GM18861 (cell line): ENCODE results near the gene THRAP3.

Experiments used
- ATAC-seq: cut with Tn5 transposase; IDR thresholded peaks from one replicate; pipeline ENCODE4 v1.9.1; 2021; ENCODE audit not compliant: unreplicated experiment

THRAP3 gene

DNA sequence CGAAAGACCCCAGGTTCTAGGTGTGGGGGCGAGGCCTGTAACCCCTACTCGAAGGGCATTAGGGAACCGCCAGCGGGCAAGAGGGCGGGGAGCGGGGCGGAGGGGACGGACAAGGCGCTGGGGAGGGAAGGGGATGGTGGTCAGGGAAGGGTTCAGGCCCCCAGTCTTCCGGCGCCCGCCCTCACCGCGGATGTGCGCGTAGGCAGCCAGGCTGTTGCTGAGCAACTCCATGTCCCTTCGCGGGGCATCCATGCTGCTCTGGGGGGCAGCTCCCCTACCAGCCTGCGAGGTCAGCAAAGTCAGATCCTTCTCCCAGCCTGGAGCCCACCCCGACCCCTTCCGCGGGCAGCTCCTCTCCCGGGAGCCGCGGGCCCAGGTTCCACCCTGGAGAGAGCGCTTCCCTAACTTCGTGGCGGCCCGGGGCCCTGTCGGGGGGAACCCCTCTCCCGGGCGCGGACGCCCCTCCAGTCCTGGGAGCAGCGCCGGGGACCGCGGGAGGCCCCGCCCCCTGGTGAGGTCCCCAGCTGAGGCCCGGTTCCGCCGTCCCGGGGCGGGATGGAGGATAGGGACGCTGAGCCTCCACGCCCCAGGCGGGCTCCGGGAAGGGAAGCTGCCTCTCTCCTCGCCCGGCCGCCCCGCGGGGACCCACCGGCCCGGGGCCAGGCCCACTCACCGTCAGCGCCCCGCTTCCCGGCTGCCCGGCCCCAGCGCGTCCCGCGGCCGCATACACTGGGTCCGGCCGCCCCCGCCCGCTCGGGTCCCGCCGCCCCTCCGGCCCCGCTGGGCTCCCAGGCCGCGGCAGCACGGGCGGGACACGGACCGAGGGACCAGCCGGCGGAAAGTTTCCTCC, 98.8 kb downstream of the THRAP3 start:
- ATAC-seq: no peak

DNA sequence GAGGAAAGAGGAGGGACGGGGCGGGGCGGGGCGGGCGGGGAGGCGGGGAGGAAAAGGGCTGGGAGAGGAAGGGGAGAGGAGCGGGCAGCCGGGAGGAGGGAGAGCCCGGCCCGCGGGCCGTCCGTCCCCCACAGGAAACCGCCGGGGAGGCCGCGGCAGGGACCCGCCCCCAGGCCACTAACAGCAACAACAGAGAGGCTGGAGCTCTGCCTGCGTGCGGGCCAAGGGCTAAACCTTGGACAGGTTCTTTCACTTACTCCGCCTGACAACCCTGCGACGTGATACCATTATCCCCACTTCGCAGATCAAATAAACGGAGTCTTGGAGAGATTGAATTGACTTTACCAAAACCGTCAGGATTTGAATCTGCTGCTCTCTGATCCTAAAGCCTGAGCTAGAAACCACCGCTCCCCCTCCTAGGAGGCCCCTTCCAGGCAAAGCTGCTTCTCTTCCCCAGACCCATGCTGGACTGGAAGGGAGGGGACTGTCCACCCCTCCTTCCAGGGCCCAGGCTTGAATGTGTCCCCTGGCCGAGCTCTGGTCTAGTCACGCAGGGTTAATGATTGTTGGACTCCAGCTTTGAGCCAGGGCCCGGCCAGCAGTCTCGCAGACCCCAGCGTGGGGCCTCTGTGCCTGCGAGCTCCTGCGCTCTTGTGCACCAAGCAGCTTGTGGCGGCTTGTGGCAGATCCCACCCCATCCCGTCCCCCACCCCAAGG, 99.6 kb downstream of the THRAP3 start, which contains the start of gene EVA1B:
EVA1B (minus strand) TSS at position 10 of the 717 bp plus-strand sequence. CDS start 608 bp downstream, outside the sequence.
- no peak for ATAC-seq

DNA sequence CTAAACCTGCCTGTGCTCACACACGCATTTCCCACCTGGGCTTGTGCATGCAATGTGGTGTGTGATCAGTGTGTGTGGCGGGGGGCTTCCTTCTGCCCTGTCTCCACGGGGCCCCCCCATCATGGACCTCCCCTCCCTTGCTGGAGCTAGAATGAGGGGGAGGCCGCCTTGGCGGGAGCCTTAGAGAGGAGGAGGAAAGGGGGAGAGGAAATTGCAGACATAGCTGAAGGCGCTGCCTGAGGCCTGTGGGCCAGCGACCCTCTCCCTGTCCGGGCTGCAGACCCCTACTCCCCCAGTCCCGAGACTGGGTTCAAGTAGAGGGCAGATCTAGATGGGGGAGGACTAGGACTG, 100.1 kb downstream of the THRAP3 start:
- no peak for ATAC-seq

DNA sequence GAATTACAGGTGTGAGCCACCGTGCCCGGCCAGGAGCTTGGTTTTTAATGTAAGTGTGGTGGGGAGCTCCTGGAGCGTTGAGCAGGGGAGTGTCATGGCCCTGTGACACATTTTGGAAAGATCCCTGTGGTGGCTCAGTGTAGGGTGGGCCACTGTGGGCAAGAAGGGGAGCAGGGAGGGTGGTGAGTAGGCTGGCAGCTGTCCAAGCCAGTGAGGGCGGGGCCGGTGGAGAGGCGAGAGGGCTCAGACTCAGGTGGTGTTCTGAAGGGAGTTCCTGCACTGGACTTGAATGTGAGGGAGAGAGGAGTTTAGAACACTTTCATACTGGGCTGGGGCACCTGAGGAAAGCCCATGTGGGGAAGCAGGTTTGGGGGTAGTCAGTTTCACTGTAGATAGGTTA, 102.3 kb downstream of the THRAP3 start:
- no peak for ATAC-seq

DNA sequence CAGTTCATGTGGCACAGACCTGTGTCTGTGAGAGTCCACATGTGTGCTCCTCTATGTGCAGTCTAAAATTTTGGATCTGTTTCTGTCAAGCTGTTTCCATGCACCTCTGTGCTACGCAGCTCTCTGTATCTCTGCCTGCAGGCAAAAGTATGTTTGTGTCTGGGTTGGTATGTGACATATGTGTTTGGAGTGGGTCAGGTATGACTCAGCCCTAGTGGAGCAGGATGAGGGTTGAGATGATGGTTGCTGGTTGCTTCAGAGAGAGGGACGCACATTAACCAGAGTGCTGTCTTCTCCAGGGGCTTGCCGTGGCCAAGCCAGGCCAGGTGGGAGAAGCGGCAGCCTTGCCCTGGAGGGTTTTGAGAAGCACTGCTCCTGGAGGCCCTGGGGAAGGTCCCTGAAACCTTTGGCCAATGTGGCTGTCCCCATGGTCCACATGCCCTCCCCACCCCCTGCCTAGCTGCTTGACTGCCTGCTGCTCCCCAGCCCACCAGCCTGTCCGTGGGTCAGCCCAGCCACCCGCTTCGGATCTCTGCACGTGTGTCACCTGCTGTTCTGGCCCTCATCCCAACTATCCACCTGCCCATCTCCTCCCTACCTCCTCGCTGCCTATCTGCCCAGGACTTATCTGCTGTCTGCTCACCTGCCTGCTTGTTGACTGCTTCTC, 103.3 kb downstream of the THRAP3 start:
- no peak for ATAC-seq

DNA sequence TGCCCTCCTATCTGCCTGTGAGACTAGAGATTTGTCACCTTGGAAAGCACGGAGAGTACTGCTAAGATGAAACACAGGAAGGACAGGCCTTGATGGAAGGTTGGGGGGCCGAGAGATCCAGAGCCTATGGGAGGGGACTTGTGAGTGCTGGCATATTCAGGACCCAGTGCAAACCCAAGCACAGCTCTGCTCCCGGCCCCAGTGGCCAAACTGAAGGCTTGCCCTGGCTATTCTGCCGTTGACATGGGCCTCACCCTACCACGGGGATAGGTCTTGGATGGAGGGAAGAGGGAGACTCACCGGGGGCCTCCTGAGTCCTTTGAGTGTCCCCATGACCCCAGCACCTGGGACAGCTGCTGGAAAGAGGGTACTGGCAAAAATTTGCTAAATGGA, 103.8 kb downstream of the THRAP3 start:
- no peak for ATAC-seq

DNA sequence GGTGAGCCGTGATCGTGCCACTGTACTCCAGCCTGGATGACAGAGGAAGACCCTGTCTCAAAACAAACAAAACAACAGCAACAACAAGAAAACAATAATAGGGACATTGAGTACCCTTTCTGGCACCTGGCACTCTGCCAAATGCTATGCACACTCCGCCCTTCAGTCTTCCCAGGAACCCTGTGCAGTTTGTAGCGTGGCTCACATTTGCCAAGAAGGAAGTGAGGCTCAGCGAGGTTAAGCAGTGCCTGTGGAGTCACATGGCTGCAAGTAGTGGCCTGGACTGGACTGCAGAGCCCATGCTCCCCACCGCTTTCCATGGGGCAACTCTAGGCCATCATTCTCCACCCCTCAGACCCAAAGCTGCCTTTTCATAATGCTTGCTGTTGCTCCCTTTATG, 104.5 kb downstream of the THRAP3 start:
- ATAC-seq: no peak

DNA sequence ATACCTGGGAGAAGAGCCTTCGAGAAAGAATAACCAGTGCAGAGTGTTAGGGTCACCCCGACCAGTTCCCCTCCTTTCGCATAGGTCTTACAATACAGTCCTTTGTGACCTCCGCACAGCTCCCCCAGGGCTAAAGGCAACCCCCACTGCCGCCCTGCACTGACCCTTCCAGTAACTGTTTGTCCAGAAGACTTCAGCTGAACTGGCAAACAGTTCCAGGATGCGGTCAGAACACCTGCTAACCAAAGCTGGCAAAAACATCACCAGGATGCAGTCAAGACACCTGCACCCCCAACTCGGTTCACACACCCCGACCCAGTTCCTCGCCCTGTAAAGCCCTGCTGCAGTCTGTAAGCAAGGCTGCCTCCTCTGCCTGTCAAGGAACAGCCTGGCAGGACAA, 105.6 kb downstream of the THRAP3 start:
- no peak for ATAC-seq

DNA sequence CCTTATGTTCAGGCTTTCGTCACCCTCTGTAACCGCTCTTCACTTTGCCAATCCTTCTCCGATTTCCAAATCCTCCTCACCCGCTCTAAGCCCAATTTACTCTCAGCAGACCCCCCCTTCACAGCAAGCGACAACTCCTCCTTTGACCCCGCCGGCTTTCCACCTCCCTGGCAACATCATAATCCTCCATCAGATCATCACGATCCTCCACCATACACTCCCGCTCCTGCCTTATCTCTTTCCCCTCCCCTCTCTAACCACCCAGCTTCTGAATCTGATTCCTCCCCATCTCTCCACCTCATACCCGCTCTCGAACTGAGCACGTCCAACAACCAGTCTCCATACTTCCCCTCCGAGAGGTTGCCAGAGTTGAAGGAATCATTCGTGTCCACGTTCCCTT, 106.7 kb downstream of the THRAP3 start:
- no peak for ATAC-seq

DNA sequence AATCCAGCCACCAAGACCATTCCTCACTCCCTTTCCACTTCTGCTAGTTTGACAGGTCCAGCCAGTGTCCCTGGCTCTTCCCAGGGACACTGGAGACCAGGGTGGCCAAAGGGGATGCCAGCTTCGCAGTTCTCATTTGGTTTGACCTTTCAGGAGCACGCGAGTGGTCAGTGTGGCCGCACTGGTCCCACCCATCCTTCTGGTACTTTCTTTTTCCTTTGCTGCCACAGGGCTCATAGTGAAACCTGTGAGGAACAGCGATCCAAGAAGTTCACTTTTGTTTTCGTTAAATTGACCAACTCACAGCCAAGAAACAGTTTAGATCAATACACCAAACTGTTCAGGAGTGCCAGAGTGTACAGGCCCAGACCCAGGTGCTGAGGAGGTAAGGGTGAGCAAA, 113.6 kb downstream of the THRAP3 start:
- ATAC-seq: no peak

DNA sequence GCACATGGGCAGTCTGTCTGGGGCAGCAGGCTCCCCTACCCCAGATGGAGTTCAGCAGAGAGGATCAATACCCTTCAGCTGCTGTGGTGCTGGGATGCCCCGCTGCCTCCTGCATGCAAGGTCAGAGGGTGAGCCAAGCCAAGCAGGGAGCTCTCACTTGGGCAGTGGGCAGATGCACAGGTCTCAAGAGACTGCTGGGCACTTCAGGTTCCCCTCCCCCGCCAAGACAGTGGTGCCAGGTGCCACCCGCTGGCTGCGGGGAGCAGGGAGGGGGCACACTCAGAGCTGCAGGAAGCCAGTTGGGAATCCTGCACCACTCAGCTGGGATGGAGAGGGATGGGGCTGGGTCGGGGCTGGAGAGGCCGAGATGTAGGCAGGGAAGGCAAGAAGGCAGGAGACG, 115.0 kb downstream of the THRAP3 start:
- ATAC-seq: no peak

DNA sequence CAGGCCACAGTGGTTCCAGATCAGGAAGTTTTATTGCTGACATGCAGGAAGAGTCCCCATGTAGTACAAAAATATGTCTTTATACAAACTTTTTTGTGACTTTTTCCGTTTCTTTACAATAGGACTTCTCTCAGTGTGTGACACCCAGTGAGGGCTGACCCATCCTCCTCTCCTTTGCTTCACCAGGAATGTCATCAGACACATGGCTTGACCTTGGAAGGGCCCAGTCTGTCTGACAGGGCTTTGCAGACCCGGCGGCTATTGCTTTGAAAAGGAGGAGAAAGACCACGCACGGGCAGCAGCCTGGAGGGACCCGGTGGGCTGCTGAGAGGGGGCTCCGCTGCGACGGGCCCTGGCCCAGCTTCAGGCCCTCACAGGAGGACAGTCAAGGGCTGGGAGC, 115.4 kb downstream of the THRAP3 start:
- ATAC-seq: no peak

DNA sequence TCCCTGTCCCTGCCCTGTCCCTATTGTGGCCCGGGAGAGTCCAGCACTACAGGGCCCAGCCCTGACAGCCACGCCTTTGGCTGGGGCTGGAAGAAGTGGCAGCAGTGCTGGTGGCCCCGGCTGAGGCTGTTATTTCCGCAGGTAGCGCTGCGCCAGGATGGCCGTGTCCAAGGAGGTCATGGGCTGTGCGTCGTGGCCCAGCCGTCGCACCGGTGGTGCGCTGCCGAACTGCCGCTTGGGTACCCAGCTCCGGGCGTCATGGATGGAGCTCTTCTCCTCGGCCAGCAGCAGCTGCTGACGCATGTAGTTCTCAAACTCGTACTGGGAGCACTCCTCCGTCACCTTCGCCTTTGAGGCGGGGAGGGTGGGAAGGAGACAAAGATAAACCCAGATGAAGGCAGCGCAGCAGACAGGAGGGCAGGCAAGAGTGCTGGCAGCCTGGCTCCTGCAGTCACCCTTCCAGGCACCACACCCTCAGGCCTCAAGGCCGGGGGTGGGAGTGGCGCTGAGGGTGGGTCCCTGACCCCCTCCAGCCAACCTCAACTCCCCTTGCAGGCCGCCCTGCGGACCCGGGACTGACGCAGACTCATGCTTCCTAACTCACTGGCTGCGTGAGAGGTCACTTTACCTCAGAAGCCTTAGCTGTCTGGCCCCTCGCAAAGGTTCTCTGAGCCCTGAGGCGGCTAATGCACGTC, 117.5 kb downstream of the THRAP3 start:
- ATAC-seq: no peak

DNA sequence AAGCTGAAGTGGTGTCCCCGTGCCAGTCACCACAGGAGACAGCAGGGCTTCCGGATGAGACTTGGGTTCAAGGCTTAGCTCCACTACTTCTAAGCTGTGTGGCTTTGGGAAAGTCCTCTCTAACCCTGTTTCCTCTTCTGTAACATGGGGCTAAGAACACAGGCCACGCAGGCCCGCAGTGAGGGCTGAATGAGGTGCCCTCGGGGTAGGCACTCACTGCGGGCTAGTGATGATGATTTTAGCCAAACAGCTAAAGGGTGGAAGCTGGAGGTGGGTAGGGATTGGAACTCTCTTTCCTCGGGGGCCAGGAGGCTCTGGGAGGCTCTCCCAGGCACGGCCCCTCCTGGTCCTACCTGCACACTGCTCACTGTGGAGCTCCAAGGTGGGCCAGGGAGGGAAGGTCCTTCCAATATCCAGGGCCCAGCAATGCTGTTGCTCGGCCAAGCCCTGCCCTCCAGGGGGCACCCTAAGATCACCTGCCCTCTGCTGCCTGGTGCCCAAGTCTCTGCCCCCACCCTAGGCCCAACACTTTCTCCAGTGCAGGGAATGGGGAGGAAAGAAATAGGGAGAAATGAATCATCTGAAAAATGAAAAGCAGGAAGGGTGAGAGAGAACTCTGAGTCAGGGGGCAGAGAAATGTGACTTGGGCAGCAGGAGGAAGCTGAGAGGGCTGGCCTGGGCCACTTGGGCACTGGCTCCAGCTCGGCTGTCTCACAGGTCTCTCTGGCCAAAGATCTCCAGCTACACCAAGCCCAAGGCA, 118.4 kb downstream of the THRAP3 start:
- ATAC-seq: no peak

DNA sequence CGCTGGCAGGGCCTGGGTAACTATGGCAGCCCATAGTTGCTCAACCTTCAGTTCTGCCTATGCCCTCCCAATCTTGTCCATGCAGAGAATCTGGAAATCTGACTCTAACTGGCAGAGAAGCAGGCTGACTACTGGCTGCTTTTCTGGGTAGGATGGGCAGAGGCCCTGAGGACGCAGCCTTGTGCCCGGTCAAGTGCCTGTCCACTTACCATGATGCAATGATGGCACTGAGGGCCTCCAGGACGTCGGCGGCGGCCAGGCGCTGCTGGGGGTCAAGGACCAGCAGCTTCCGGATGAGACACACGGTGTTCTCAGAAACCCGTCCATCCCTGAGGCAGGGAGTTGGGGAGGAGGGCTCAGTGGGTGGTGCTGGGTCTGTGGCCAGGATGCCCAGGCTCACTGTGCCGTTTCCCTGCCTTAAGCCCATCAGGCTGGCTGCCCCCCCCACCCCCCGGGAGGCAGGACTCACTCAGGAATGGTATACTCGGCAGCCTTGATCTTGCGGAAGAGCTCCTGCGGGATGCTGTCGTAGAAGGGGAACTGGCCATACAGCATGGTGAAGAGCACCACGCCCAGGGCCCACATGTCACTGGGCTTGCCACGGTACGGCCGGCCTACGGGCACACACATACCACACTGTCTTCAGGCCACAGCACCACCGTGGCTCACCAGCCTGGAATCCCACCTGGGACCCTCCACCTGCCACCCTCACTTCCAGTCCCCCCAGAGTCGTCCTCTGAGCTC, 119.6 kb downstream of the THRAP3 start:
- ATAC-seq: no peak

DNA sequence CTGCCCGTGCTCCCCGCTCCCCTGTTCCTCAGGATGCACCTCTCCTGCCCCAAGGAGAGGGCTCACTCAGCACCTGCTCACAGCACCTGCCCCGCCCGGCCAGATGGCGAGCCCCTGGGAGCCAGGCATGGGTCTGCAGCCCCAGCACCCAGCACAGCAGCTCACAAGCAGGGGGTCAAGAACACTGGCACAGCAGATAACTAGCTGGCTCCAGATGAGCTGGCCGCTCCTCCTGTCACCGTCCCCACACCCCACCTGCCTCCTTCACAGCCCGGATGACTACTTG, 120.1 kb downstream of the THRAP3 start:
- ATAC-seq: no peak

DNA sequence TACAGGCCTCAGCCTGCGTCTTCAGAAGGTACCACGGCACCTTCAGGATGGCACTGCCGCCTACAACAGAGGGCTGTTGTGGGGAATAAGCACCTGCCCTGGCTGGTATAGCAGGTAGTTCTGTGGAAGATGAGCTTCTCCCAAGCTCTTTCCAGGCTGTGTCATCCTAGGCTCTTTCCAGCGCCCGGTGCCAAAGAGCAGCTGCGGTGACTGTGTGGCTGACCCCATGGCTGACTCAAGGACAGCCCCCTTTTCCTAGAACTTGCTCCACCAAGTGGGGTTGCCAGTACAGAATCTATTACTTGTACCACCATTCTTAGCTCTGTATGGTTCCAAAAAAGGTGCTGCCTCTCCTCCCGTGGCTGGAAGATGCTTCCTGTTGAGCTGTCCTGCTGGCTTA, 121.1 kb downstream of the THRAP3 start:
- ATAC-seq: no peak

DNA sequence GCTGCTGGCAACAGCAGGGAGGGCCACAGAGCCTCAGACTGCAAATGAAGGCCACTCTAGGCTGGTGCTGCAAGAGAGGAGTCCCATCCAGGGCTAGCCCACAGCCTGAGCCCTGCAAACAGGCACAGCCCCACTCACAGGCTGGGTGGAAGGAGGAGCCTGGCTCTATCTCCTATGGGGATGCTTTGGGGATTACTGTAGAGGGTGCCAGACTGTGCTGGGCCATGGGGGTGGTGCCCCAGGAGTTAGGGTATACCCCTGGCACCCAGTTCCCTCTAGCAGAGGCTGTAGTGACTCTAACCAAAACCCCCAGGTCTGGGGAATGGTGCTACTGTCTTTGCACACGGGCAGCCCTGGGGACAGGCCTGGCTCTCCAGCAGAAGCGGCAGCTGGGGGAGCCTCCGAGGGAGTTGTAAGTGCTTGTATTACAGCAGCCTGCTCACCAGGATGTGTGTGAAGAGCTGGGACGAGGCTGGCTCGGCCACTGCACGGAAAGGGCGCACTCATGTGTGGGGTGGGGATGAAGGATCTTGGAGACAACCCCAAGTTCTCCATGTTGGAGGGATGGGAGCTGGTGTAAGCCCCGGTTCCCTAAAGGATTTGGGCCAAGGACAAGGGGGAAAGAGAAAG, 122.6 kb downstream of the THRAP3 start:
- no peak for ATAC-seq

DNA sequence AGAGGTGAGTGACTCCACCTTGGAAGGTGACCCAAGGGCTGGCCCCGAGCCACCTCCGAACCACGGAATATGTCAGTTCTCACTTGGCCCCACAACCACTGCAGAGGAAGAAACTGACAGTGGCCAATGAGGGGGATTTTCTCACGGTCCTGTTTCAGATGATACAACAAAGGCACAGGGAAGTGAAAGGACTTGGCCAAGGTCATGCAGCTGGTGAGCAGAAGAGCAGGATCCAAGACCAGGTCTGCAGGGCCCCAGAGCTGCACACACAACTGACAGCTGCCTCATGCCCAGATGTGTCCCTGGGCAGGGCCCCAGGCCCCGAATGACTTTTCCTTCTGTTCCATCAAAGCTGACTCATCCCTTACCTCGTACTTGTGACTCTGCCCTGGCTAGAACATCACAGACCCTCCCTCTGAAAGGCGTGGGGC, 125.0 kb downstream of the THRAP3 start:
- ATAC-seq: no peak

DNA sequence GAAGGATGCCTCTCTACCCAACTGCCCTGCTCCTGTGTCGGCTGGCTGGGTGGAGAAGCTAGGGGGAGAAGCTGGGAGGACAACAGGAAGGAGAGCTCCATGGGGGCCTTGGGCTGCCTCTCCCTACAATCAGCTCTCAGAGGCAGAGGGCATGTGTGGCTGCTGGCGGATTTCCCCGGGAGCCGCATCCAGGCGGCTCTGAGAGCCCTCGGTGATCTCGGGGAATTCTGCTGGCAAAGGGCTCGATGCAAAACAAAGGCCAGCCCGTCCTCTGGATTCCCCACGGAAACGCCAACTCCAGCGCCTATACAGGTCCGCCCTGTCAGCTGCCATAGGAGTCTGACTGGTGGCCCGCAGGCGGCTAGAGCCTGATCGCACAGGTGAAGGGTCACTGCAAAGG, 125.6 kb downstream of the THRAP3 start:
- ATAC-seq: no peak
